ENCODE measurements around the gene FARP2.

DNA sequence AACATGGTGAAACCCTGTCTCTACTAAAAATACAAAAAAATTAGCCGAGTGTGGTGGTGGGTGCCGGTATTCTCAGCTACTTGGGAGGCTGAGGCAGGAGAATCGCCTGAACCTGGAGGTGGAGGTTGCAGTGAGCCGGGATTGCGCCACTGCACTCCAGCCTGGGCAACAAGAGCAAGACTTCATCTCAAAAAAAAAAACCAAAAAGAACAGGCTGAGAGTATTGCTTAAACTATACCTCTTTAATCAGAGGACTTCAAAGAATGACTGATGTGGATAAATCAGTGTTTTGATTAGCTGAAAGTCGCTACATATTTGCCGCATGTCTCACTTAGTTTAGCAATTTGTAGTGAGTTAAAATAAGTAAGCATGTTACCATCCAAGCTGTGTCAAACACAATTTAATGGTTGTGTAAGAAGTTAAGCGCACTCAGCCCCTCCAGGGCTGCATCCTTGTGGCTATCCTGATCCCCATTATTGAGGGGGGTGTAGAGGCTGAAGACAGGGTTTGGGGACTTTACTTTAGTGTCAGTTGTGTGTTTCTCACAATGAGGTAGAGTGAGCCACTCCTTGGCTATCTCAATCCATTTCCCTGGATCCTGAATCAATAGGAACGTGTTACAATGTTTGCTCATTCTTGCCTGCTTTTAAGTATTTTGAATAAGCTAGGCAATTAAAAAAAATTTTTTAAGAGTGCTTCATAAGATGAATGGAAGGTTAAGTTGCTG is 11.0 kb upstream of the FARP2 start:
- TF ChIP-seq, protein P1, sequence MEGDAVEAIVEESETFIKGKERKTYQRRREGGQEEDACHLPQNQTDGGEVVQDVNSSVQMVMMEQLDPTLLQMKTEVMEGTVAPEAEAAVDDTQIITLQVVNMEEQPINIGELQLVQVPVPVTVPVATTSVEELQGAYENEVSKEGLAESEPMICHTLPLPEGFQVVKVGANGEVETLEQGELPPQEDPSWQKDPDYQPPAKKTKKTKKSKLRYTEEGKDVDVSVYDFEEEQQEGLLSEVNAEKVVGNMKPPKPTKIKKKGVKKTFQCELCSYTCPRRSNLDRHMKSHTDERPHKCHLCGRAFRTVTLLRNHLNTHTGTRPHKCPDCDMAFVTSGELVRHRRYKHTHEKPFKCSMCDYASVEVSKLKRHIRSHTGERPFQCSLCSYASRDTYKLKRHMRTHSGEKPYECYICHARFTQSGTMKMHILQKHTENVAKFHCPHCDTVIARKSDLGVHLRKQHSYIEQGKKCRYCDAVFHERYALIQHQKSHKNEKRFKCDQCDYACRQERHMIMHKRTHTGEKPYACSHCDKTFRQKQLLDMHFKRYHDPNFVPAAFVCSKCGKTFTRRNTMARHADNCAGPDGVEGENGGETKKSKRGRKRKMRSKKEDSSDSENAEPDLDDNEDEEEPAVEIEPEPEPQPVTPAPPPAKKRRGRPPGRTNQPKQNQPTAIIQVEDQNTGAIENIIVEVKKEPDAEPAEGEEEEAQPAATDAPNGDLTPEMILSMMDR (conservative IDR thresholded peaks at IDR 0.05; ENCODE audit: low read depth, low read length), result no peak
- TF ChIP-seq EZH2 (IDR thresholded peaks at IDR 0.05; ENCODE audit: low read length, unreplicated experiment), result no peak

Data from PC-3 (cell line).